Measurements from ENCODE around the gene TFB1M. TPM values are rescaled to one million over a fixed set of nuclear protein-coding genes. Genes with fewer than 3 reads are reported as not detected.

The TFB1M gene
- total RNA-seq, 1 donor from 2014 or later: 25.4 TPM

DNA sequence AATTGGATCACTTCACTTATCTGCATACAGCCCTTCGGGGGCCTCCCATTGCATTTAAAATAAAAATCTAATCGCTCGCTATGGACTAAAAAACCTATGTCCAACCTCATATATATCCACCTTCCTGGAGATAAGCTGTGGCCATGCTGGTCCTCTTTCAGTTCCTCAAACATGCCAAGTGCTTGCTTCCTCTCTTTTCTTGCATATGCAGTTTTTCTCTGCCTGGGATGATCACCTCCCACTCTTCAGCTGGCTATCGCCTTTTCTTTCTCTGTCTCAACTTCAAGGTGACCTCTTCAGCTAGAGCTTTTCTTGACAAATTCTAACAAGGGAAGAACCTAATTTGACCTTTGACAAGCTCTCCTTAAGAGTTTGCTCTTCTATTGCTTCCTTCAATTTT is 5.6 kb upstream of the TFB1M start:
- DNase-seq (ENCODE audit: extremely low spot score, unreplicated experiment): no peak
- H3K4me3 Mint-ChIP-seq: no peak overlapping the region
- H3K4me1 Mint-ChIP-seq (ENCODE audit: unreplicated experiment): peaks cover 7% of the 10 kb centered on the region
- no peaks in the 10 kb centered on the region for H3K27me3 Mint-ChIP-seq
- H3K27ac Mint-ChIP-seq: no peak overlapping the region
- no peaks in the 10 kb centered on the region for H3K36me3 Mint-ChIP-seq
- no peaks in the 10 kb centered on the region for H3K9me3 Mint-ChIP-seq
- no peak for TF ChIP-seq CTCF (conservative IDR thresholded peaks at IDR 0.05)

- H3K27ac Mint-ChIP-seq: no peak overlapping the region
- DNase-seq (ENCODE audit: extremely low spot score, unreplicated experiment): no peak
- H3K4me3 Mint-ChIP-seq: no peak overlapping the region
- no peaks in the 10 kb centered on the region for H3K36me3 Mint-ChIP-seq
- H3K4me1 Mint-ChIP-seq (ENCODE audit: unreplicated experiment): peaks cover 17% of the 10 kb centered on the region
- peak; percentile 47 for TF ChIP-seq CTCF (conservative IDR thresholded peaks at IDR 0.05)
- H3K9me3 Mint-ChIP-seq: no peaks in the 10 kb centered on the region
- H3K27me3 Mint-ChIP-seq: no peaks in the 10 kb centered on the region
Measured at GRCh38 chr6:155317186-155317585, 2.9 kb upstream of the TFB1M start.

- Mint-ChIP-seq H3K4me1 (ENCODE audit: unreplicated experiment) (peaks cover 19% of the 10 kb centered on the region), H3K27ac (no peak overlapping the region), H3K36me3 (peaks cover 3% of the 10 kb centered on the region), H3K9me3 (no peaks in the 10 kb centered on the region), H3K4me3 (peak overlapping the region; percentile 27), H3K27me3 (no peaks in the 10 kb centered on the region)
- no peak for DNase-seq (ENCODE audit: extremely low spot score, unreplicated experiment)
- no peak for TF ChIP-seq CTCF (conservative IDR thresholded peaks at IDR 0.05)
Measured at GRCh38 chr6:155316419-155316818, 2.1 kb upstream of the TFB1M start.

- Mint-ChIP-seq H3K4me1 (ENCODE audit: unreplicated experiment) (peaks cover 19% of the 10 kb centered on the region), H3K4me3 (peak overlapping the region; percentile 93)
Measured at GRCh38 chr6:155315516-155315871, 1.2 kb upstream of the TFB1M start.

GRCh38 chr6:155314773-155315515 is 660 bp upstream of the TFB1M start:
- Mint-ChIP-seq H3K27ac (peak overlapping the region; percentile 93), H3K4me1 (ENCODE audit: unreplicated experiment) (peaks cover 19% of the 10 kb centered on the region), H3K9me3 (no peaks in the 10 kb centered on the region), H3K36me3 (peaks cover 8% of the 10 kb centered on the region), H3K4me3 (peak overlapping the region; percentile 93), H3K27me3 (no peaks in the 10 kb centered on the region)
- TF ChIP-seq CTCF (conservative IDR thresholded peaks at IDR 0.05): no peak
- DNase-seq (ENCODE audit: extremely low spot score, unreplicated experiment): no peak

More at GRCh38 chr6:155315516-155315871, 1.2 kb upstream of the TFB1M start:
- DNase-seq (ENCODE audit: extremely low spot score, unreplicated experiment): no peak
- TF ChIP-seq CTCF (conservative IDR thresholded peaks at IDR 0.05): no peak
- H3K9me3 Mint-ChIP-seq: no peaks in the 10 kb centered on the region
- peaks cover 4% of the 10 kb centered on the region for H3K36me3 Mint-ChIP-seq
- H3K27me3 Mint-ChIP-seq: no peaks in the 10 kb centered on the region
- H3K27ac Mint-ChIP-seq: peak overlapping the region; percentile 93

Measured in type B pancreatic cell (in vitro differentiated cells).